Measurements from ENCODE around the gene RANBP17.

RANBP17 gene

DNA sequence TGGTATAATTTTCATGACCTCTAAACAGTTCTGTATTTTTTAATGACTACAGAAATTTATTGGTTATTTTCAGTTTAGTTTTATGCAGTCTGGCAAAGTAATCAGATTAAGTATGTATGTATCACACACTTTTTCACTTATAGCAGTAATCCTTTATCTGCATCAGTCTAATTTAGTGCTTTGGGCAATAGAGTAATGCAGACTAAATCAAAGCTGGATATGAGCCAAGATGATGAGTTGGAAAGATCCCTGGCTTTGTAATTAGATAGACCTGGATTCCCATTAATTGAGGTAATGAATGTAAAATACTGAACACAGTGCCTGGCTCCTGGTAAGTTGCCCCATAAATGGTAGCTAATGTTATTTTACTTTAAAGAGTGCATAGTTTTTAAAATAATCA lies 231.8 kb downstream of the RANBP17 start:
- no peak for DNase-seq (ENCODE audit: low read depth)

DNA sequence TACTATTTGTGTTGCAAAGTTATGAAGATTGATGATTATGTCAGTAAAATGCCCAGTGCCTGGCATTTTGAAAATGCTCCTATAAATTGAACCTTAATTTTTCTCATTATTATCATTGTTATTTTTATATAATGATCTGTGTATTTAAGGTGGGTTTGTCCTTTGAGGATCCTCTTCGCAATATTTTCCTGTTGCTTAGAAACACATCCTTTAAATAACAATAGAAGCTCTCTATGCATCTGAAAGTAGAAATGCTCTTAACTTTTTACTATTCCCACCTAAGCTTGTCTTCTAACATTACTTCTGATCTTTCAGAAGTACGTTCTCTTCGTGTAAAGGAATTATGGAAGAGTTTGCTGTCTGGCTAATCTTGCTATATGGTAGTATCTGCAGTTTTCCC lies 232.5 kb downstream of the RANBP17 start:
- DNase-seq (ENCODE audit: low read depth) = no peak

DNA sequence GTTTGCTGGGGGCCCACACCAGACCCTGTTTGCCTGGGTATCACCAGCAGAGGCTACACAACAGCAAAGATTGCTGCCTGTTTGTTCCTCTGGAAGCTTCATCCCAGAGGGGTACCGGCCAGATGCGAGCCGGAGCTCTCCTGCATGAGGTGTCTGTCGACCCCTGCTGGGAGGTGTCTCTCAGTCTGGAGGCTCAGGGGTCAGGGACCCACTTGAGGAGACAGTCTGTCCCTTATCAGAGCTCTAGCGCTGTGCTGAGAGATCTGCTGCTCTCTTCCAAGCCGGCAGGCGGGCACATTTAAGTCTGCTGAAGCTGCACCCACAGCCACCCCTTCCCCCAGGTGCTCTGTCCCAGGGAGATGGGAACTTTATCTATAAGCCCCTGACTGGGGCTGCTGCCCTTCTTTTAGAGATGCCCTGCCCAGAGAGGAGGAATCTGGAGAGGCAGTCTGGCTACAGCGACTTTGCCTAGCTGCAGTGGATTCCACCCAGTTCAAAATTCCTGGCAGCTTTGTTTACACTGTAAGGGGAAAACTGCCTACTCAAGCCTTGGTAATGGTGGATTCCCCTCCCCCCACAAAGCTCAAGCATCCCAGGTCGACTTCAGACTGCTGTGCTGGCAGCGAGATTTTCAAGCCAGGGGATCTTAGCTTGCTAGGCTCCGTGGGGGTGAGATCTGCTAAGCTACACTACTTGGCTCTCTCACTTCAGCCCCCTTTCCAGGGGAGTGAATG lies 241.2 kb downstream of the RANBP17 start:
- DNase-seq (ENCODE audit: low read depth) = no peak

DNA sequence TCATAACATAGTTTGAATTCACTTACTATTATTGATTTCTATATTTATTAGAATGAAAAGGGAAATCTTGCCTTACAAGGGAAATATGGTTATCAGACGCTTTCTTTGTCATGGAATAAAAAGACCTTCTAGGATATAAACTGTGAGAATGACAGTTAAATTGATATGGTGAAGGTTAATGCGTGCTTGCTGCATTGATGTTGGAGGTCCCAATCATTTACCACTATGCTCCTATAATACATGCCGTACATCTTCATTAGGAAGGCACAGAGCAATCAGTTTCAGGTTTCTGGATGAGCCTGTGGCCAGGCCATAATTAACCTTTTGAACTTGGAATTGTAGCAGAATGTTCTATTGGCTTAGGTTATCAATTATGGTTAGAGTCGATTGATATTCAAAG lies 245.9 kb downstream of the RANBP17 start:
- DNase-seq (ENCODE audit: low read depth) = no peak

DNA sequence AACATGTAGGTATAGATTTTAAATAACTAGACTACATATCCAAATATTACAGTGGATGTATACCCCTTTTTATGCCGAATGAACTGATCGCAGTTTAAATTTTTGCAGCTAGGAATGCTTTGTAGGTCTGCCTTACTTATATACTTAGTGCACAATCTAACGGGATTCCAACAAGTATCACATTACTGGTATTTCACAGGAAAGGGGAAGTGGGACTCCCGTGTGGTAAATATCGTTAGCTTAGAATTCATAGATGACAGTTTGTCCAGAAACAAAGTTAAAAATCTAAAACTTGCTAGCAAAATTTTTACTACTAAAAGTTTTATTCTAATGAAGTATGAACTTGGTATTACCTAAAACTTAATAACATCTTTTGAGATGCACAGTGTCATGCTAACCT lies 253.7 kb downstream of the RANBP17 start:
- DNase-seq (ENCODE audit: low read depth) = no peak

DNA sequence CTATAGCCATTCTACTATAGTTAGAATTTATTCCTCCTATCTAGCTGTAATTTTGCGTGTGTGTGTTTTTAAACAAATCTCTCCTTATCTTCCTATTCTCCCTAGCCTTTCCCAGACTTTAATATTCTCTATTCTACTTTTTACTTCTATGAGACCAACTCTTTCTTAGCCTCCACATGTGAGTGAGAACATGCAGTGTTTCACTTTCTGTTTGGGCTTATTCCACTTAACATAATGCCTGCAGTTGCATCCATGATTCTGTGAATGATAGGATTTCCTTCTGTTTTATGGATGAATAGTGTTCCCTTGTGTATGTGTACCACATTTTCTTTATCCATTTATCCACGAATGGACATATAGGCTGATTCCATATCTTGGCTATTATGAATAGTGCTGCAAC lies 254.9 kb downstream of the RANBP17 start:
- DNase-seq (ENCODE audit: low read depth) = no peak

DNA sequence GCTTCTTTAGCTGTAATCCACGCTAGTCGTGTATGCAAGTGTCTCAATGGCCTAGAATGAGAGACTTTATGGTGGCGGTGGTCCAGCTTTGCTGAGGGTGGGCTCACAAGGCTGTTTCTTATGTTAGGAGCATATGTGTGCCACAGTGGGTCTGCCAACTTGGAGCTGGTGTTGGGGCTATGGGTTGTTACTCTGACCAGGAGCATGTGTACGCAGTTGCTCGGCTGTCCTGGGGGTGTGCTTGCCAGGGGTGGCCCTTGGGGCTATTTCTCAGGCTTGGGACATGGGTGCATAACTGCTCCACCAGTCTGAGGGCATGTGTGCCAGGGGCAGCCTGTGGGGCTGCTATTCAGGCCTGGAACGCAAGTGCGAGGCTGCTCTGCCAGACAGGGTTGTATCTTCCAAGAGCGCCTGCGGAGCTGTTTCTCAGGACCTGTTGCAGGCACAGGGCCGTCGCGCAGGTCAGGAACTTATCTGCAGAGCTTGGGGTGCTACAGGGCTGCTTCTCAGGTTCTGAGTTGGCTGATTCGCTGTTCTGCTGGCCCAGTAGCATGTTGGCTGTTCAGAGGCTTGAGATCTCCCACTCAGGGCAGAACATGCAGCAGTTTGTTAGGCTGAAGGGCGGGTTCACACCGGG lies 259.3 kb downstream of the RANBP17 start:
- DNase-seq (ENCODE audit: low read depth) = no peak

DNA sequence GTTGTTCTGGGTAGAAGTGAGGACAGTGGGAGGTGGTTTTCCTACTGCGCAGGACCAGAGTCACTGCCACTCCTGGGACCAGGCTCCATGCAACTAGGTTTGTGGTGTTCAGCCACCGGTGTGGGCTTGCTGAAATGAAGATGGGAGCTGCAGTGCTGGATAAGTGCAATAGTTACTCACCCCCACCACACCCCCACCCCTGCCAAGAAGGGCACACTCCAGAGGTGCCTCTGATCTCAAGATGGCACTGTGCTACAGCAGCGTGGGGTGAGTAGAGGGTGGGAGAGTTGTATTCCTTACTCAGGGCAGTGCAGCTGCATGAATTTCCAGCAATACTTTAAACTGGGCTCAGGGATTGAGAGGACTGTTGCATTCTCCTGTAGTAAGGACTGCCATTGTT lies 259.8 kb downstream of the RANBP17 start:
- DNase-seq (ENCODE audit: low read depth) = no peak

DNA sequence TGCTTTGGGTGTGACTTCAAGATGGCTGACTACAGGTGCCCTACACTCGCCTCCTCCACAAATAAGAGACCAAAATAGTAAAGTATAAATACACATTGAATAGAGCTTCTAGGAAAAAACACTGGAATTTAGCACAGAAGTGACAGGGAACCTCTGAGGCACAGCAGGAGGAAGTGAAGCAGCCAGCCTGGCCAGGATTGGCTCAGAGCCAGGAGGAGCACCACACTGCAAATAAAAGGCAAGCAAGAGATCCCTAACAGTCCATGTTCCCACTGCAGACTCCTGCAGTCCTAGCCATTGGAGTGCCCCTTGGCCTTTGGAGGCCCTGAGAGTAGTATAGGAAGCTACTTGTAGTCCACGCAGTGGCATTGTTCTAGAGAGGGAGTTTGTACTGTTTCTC lies 260.6 kb downstream of the RANBP17 start:
- DNase-seq (ENCODE audit: low read depth) = no peak

DNA sequence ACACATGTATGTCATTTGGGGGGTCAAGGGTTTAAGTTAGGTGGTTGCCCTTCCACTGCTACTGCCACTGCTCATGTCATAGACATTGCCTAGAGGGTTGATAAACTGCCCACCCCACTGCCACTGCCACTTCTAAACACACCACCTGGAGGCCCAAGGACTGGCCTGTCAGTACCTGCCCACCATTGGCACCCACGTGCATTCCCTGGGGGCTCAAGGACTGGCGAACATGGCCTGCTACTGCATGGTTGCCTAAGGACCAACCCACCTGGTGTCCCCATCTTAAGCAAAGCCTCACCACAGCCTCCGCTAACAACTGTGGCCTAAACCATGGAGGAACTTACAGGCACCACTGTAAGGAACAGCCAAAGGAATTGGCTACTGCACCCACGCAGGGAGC lies 261.6 kb downstream of the RANBP17 start:
- DNase-seq (ENCODE audit: low read depth) = no peak

DNA sequence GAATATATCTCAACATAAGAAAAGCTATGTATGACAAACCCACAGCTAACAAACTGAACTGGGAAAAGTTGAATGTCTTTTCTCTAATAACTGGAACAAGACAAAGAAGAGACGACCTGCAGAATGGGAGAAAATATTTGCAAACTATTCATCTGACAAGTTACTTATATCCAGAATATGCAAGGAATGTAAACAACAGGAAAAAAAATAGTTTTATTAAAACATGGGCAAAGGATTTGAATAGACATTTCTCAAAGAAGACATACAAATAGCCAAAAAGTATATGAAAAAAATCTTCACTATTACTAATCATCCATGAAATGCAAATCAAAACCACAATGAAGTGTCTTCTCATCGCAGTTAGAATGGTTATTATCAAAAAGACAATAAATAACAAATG lies 265.5 kb downstream of the RANBP17 start:
- DNase-seq (ENCODE audit: low read depth) = no peak

DNA sequence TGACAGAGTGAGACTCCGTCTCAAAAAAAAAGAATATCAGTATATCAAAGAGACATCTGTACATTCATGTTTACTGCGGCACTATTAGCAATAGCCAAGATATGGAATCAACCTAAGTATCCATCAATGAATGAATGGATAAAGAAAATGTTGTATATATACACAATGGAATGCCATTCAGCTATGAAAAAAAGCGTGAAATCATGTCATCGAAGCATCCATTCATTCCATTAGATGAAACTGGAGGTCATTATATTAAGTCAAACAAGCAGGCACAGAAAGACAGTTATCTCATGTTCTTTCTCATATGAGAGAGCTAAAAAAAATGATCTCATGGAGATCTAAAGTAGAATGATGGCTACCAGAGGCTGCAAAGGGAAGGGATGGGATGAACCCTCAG lies 266.3 kb downstream of the RANBP17 start:
- DNase-seq (ENCODE audit: low read depth) = no peak

DNA sequence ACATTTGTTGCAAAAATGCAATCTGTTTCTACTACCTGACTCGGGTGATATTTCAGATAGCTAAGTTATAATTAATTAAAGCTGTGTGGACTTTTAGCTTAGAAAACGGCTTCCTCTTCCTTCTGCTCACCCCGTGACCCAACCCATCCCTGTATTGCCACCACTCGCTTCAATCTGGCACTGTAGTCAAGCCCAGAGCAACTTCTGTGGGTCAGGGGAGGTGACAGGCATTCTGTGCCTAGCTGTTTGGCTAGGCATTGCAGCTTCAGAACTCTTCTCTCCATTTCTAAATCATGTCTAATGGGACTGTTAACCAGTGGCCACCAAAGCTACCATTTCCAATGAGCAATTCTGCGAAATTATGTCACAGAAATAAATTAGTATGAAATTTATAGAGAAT lies 267.5 kb downstream of the RANBP17 start:
- no peak for DNase-seq (ENCODE audit: low read depth)

DNA sequence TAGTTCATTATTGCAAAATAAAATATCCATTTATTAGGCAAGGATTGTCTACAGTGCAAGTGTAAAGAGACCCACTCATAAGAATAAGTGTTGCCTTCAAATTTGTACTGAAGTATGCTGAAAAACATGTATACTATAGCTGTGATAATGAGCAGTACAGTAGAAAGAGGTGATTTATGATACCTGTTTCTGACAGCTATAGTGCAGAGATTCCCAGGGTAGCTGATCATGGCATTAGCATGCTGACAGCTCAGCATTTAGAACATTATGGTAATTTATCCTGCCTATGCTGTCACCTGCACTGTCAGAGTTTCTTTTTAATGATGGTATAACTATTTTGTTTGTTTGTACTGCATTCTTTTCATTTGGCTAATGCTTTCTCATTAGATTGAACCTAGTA lies 269.7 kb downstream of the RANBP17 start:
- no peak for DNase-seq (ENCODE audit: low read depth)

DNA sequence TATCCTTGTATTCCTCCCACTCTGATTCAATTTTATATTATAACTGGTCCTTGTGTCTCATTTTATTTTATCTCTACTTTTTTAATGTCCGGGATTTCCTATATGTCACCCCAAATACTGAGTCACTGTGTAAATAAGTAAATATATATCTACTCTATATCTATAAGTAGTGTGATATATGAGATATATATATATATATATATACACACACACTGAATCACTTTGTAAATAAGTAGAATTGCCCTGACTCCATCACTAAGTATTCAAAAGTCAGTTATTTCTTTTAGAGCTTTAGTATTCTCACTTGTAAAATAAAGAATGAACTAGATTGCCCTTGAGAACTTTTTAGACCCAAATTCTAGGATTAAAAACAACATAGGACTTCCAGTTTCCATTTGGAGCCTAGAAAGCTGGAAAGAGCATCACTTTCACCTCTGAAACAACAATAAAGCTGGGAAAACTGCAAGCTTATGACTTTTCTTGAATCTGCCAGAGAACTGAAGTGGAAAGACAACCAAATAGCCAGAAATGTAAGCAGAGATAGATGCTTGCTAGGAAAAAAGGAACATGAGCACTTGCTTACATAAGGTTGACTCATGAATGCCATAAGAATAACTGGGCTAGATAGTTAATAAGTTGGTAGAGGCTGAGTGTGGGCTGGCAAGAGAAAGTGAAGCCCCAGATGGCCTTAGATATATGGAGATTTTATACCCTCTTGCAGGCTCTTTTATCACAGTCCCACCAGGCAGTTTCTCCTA lies 276.1 kb downstream of the RANBP17 start:
- no peak for DNase-seq (ENCODE audit: low read depth)

DNA sequence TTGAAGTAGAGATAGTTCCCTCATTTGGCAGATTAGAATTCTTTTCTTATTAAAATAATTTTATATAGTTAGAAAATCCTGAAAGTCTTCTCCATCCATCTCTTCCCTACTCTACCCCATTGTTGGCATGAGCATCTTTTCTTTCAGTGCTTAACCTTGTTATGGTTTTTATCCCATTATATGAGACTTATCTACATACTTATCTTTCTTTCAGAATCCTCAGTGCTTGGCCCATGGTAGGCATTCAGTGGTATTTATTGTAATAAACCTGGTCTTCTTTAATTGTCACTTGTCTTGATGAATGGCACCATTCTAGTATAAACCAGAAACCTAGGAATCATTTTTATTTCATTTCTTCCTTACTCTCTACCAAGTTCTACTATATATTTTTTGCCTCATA lies 277.4 kb downstream of the RANBP17 start:
- DNase-seq (ENCODE audit: low read depth) = no peak

DNA sequence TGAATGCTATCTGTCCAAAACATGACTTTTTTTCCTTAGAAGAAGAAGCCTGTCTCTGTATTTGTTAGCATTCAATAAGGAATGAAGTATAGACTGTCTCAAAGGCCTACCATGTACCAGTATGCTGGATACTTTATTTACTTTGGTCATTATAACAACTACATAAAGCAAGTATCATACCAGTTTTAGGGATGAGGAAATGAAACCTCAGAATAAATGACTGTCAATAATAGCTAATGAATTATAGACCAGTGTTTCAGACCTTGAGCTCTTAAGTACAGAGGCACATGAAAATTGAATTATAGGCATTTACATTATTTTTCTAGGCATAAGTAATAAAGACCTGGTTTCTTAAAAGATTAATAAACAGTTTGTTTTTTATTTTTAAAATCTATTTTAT lies 280.8 kb downstream of the RANBP17 start:
- DNase-seq (ENCODE audit: low read depth) = no peak

DNA sequence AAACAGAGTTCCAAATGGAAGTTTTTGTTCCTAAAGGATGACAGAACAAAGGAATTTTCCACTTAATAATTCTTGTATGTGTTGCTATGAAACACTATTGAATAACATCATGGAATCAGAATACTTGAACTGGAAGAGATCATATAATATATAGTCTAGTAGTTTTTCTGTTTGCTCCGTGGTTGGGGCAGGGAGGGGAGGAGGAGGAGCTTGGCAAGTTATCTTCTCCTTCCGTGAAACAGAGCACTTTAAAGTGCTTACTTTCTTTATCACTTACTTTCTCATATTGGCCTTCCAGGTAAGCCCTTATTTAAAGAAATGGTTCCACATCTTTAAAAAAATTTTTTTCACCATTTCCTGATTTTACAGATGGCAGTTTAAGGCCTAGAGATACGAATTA lies 281.4 kb downstream of the RANBP17 start:
- no peak for DNase-seq (ENCODE audit: low read depth)

DNA sequence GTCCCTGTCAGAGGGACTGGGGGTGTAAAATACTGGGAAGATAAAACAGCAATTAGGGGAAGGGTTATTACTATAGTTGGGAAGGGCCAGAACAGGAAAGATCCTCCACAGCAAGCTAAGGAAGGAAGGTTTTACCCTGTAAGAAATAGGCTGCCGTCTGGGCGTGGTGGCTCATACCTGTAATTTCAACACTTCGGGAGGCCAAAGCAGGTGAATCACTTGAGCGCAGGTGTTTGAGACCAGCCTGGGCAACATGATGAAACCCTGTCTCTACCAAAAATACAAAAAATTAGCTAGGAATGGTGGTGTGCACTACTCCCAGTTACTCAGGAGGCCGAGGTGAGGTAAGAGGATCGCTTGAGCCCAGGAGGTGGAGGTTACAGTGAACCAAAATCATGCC lies 282.1 kb downstream of the RANBP17 start:
- DNase-seq (ENCODE audit: low read depth) = no peak

DNA sequence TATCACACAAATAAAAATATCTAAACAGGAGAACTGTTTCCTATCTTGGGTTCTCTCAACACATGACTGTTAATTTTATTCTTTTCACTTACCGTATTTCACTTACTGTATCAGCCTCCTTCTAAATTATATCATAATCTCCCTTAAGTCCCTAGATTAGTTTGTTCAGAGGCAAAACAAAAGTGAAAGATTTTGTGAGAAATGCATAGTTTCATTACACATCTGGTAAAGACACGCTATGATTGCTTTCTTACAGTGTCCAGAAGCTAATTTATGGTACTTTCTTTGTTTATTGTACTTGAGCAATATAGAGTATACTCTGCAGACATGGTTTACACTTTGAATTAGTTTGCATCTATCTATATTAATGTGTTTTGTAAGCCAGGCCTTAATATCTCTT lies 287.5 kb downstream of the RANBP17 start:
- DNase-seq (ENCODE audit: low read depth) = no peak

DNA sequence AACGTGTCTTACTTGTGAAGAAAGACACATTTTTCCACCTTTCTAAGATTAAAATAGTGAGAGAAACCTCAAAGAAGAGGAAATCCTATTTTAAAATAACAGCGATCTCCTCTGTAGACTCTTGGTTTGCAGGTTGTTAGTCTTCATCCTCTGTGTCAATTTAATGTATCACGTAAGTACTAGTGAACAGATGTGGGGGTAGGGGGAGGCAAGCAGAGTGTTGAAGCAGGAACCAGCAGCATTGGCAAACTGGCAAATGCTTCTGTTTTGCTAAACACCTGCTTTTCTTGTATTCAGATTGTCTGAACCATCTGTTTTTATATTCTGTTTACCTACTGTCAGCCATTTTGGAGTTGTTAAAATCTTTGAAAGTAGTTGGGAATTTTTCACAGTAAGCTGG lies 288.0 kb downstream of the RANBP17 start:
- no peak for DNase-seq (ENCODE audit: low read depth)

DNA sequence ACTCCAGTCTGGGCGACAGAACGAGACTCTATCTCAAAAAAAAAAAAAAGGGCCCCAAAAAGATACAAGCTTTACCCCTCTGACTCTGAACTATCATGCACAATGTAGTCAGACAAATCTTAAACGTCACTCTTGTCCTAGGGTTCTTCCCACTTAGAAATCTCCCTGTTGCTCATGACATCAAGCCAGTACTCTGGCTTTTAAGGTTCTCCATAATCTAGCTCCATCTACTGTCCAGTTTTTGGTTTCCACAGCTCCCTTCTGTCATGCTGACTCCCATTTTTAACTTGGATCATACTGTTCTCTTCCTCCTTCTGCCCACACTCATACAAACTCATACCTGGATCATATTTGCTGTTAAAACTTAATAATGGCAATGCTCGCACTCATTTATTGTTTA lies 290.6 kb downstream of the RANBP17 start:
- DNase-seq (ENCODE audit: low read depth) = no peak

DNA sequence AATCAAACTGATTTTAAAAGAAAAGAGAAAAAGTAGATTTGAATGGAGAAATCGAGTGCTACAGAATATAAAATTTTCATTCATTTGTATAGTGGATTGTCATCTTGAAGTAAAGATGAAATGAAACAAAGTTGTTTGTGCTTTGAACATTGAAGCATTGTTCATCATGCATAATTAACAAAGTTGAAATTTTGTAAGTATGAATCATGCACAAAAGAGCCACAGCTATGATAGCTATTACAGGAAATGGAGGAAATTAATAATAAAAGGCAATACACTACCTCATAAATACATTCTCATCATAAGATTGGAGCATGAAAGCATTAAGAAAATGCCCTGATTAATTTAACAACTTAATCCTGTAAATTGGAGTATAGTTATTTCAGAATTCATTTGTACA lies 293.8 kb downstream of the RANBP17 start:
- DNase-seq (ENCODE audit: low read depth) = no peak
